Thymus (tissue), 11 donors: ENCODE data around the gene COX6A2. TPM values are rescaled to one million over a fixed set of nuclear protein-coding genes. Genes with fewer than 3 reads are reported as not detected.
A peak's percentile ranks its signal among the peaks of the same experiment; 100 is the strongest.

Experiments
- DNase-seq, 9 donors: peaks; one replicate each; pipeline ENCODE4 v3.0.0-alpha.2; 2013; ENCODE audit warnings: low spot score in 9 of 9, low read depth in 6 of 9, missing footprints in 1 of 9
- H3K27ac ChIP-seq, 2 donors: one replicate each; pipeline ENCODE4 v1.5.1; 2013; ENCODE audit warnings: control low read depth in 1 of 2, low read depth in 1 of 2, low read length in 1 of 2, mild to moderate bottlenecking in 1 of 2, moderate library complexity in 1 of 2
- H3K27me3 ChIP-seq, 2 donors: one replicate each; pipeline ENCODE4 v1.5.1; 2013; ENCODE audit warnings: low read length in 1 of 2; ENCODE audit not compliant: control insufficient read depth in 2 of 2, insufficient read depth in 1 of 2
- H3K36me3 ChIP-seq, 2 donors: one replicate each; pipeline ENCODE4 v1.5.1; 2013; ENCODE audit warnings: low read length in 1 of 2, mild to moderate bottlenecking in 1 of 2, moderate library complexity in 1 of 2; ENCODE audit not compliant: control insufficient read depth in 2 of 2, insufficient read depth in 2 of 2
- H3K4me1 ChIP-seq, 2 donors: one replicate each; pipeline ENCODE4 v1.5.1; 2013; ENCODE audit warnings: low read length in 2 of 2; ENCODE audit not compliant: control insufficient read depth in 2 of 2, insufficient read depth in 2 of 2
- H3K4me3 ChIP-seq, 2 donors: one replicate each; pipeline ENCODE4 v1.5.1; 2013; ENCODE audit warnings: low read length in 2 of 2, control low read depth in 1 of 2, mild to moderate bottlenecking in 1 of 2
- H3K9me3 ChIP-seq, 2 donors: one replicate each; pipeline ENCODE4 v1.5.1; 2013; ENCODE audit warnings: low read length in 1 of 2, mild to moderate bottlenecking in 1 of 2; ENCODE audit not compliant: control insufficient read depth in 2 of 2, insufficient read depth in 1 of 2
- WGBS: extraction: QIAGEN DNeasy Blood & Tissue Kit; methylation state at CpG from one replicate; pipeline ENCODE4 v1.1.7; 2013; 5-methylcytosine and 5-hydroxymethylcytosine counted together
- polyA plus RNA-seq: library from polyadenylated mRNA; stranded (reverse); fragments of 200-250 nt; gene quantifications from one replicate; pipeline ENCODE4 v1.2.3, GENCODE V29; 2013
- total RNA-seq: library from RNA; stranded (reverse); fragments of 120-200 nt; gene quantifications from one replicate; pipeline ENCODE4 v1.2.4, GENCODE V29; 2013
- donor health status: healthy.

The COX6A2 gene
- total and polyA plus RNA-seq, 2 donors, result 0.33 to 2.9 TPM

DNA sequence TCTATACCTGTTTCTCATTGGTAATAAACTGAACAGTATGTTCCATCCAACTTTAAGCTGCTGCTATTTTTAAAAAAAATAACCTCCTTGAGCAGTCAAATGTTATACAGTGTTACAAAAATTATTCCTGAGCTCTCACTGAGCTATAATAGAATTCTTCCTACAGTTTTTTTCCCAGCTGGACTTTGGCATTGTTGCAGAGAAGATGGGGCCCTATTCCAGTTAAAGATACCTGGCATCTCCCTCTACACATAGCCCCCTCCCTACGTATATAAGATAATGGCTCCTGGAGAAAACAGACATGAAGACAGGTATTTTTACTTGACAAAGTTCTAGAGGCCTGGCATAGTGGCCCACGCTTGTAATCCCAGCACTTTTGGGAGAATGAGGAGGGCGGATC lies 1.6 kb upstream of the COX6A2 start:
- H3K4me3 ChIP-seq, result no peak overlapping the region
- WGBS, result 96% methylated on average over 3 of the region's 3 CpGs
- no peaks in the 10 kb centered on the region for H3K36me3 ChIP-seq
- H3K27ac ChIP-seq, result no peak overlapping the region
- H3K4me1 ChIP-seq, result peaks cover 0 to 4% of the 10 kb centered on the region in 2 donors
- H3K27me3 ChIP-seq, result peaks cover 0 to 9% of the 10 kb centered on the region in 2 donors
- H3K9me3 ChIP-seq, result peaks cover 0 to 6% of the 10 kb centered on the region in 2 donors
- no peak for DNase-seq

DNA sequence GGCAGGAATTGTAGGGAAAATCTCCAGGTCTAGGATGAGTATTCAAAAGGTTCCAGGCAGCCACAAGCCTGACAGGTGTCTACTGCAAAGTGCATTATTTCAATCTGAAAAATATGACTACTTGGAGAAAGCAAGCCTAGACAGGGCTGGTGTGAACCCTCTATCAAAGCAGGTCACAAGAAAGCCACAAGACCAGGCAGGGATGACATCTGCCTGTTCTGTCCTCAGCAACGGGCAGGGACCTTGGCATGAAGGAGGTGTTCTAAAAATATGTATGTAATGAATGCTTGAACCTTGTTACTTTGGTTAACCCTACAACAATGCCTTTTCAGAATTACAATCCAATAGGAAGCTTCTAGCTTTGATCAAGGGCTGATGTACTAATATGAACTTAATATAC lies 1.2 kb upstream of the COX6A2 start:
- Histone ChIP-seq H3K36me3 (no peaks in the 10 kb centered on the region), H3K4me3 (no peak overlapping the region), H3K27ac (no peak overlapping the region), H3K9me3 (peaks cover 0 to 6% of the 10 kb centered on the region in 2 donors), H3K27me3 (peaks cover 0 to 9% of the 10 kb centered on the region in 2 donors), H3K4me1 (peaks cover 0 to 4% of the 10 kb centered on the region in 2 donors)
- no peak for DNase-seq
- WGBS, result 14% methylated on average over 1 of the region's 1 CpG

DNA sequence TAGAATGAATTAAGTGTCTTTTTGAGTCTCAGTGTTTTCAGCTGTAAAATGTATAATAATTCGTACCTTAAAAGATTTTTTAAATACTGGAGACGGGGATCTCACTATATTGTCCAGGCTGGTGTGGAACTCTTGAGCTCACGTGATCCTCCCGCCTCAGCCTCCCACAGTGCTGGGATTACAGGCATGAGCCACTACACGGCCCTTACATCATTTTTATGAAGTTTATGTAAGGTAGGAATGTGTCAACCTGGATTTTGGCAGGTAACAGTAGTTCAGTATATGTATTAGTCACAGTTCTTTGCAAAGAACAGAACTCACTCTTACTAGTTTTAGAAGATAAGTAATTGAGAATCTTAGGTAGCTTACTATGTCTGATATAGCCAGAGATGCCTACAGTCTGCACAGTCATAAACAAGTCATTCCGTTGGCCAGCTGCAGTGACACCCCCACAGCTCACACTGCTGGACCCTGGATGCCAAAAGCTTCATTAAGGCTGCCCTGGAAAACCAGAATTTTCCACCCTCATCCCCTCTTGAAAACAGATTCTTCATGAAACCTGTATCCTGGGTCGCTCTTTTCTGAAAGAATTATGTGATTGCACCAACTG lies 583 bp upstream of the COX6A2 start:
- H3K4me3 ChIP-seq, result no peak overlapping the region
- DNase-seq, result no peak
- H3K4me1 ChIP-seq, result peaks cover 0 to 4% of the 10 kb centered on the region in 2 donors
- H3K36me3 ChIP-seq, result no peaks in the 10 kb centered on the region
- peaks cover 0 to 9% of the 10 kb centered on the region in 2 donors for H3K27me3 ChIP-seq
- H3K9me3 ChIP-seq, result peaks cover 0 to 6% of the 10 kb centered on the region in 2 donors
- H3K27ac ChIP-seq, result no peak overlapping the region
- 95% methylated on average over 7 of the region's 7 CpGs for WGBS

DNA sequence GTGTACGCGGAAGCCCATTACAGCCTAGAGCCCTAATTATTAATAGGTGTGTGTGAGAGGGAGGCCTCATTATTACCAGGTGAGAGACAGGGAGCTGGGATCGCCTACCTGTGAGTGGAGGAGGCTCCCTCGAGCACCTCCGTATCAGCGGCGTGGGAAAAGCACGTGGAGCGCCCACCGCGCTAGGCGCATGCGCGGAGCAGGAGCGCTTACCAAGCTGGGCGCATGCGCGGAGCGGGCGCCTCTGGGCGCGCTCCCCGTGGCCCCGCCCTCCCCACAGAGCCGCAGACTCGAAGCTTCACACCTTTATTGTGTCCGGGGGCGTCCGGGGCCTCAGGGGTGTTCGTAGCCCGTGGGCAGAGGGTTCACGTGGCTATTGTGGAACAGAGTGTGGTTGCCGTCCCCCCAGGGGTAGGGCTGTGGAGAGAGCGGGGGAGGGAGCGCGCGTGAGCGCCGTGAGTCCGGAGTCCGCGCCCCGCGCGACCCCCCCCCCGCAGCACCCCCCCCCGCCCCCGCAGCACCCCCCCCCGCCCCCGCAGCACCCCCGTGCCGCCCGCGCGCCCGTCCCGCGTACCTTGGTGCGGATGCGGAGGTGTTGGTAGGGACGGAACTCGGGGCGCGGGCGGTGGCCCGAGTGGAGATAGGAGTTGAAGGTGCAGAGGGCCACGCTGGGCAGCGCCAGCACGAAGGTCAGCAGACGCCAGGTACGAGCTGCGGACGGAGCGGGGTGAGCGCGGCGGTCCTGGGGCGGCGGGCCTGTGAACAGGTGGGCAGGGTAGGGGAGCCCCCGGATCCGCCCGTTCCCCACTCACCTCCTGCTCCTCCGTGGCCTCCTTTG lies 500 bp downstream of the COX6A2 start:
- peaks cover 0 to 4% of the 10 kb centered on the region in 2 donors for H3K4me1 ChIP-seq
- peak in 4 of 9 donors; percentile 13 to 39 (median 35) for DNase-seq
- H3K27ac ChIP-seq, result no peak overlapping the region
- peaks cover 0 to 9% of the 10 kb centered on the region in 2 donors for H3K27me3 ChIP-seq
- WGBS, result 50% methylated on average over 69 of the region's 83 CpGs
- peaks cover 0 to 6% of the 10 kb centered on the region in 2 donors for H3K9me3 ChIP-seq
- no peaks in the 10 kb centered on the region for H3K36me3 ChIP-seq
- peak overlapping the region in 1 of 2 donors; percentile 26 for H3K4me3 ChIP-seq

DNA sequence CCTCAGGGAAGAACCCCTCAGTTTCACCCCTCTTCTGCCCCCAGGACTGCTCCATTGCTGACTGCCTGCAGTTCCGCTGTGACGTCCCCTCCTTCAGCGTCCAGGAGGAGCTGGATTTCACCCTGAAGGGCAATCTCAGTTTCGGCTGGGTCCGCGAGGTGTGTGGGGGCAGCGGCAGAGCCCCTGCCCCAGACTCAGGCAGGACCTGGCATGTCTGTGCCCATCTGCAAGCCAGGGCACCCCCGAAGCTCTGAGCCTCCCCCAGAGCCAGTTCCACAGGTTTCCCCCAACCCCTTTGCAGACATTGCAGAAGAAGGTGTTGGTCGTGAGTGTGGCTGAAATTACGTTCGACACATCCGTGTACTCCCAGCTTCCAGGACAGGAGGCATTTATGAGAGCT lies 4.4 kb downstream of the COX6A2 start:
- 92% methylated on average over 12 of the region's 12 CpGs for WGBS
- Histone ChIP-seq H3K9me3 (peaks cover 0 to 6% of the 10 kb centered on the region in 2 donors), H3K36me3 (no peaks in the 10 kb centered on the region), H3K4me3 (no peak overlapping the region), H3K4me1 (peaks cover 0 to 4% of the 10 kb centered on the region in 2 donors), H3K27me3 (peaks cover 0 to 9% of the 10 kb centered on the region in 2 donors), H3K27ac (no peak overlapping the region)
- DNase-seq, result no peak

DNA sequence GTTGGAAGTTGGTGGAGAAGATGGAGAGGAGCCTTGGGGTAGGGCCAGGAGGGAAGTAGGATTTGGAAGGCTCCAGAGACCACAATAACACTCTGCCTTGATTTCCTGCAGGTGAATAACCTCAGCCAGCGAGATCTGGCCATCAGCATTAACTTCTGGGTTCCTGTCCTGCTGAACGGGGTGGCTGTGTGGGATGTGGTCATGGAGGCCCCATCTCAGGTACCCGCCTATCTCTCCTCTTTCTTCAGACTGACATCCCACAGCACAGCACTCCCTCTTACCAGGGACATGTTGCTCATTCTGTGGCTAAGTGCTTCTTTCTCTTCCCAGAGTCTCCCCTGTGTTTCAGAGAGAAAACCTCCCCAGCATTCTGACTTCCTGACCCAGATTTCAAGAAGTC lies 4.9 kb downstream of the COX6A2 start:
- 54% methylated on average over 3 of the region's 3 CpGs for WGBS
- Histone ChIP-seq H3K4me3 (no peak overlapping the region), H3K4me1 (peaks cover 0 to 4% of the 10 kb centered on the region in 2 donors), H3K27ac (no peak overlapping the region), H3K9me3 (peaks cover 0 to 6% of the 10 kb centered on the region in 2 donors), H3K36me3 (no peaks in the 10 kb centered on the region), H3K27me3 (peaks cover 0 to 9% of the 10 kb centered on the region in 2 donors)
- DNase-seq, result no peak

DNA sequence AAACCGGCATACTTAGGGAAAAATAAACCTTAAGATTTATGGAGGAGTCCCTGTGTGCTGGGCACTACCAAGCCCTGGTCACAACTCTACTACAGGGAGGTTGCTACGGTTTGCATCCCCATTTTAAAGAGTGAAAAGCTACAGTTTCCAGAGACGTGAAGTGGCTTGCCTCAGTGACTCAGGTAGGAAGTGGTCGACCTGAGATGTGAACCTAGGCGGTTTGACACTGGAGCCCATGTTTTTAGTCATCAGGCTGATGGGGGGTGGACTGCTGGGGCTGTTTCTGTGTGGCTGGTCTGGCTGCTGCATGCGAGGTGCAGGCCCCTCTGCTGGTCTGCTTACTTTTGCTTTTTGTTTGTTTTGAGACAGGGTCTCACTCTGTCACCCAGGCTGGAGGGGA lies 6.6 kb downstream of the COX6A2 start:
- Histone ChIP-seq H3K27me3 (no peaks in the 10 kb centered on the region), H3K4me1 (no peaks in the 10 kb centered on the region), H3K36me3 (no peaks in the 10 kb centered on the region), H3K9me3 (no peaks in the 10 kb centered on the region), H3K27ac (no peak overlapping the region), H3K4me3 (no peak overlapping the region)
- 80% methylated on average over 6 of the region's 6 CpGs for WGBS
- no peak for DNase-seq

DNA sequence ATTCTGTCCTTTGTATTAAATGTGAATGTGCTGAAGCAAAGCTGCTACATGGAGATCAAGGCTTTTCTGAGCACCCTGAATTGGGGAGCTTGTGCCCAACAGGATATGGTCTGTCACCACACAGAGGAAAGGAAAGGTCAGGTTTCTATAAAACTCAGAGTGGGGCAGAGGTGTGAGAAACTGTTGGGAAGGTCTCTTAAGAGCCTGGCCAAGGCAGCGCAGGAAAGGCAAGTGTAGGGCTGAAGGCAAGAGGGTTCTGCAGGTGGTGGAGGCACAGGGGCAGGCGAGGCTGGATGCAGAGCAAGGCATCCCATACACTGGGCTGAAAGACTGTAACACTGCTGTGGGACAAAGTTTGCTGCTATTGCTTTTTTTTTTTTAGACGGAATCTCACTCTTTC lies 8.1 kb downstream of the COX6A2 start:
- WGBS, result 80% methylated on average over 3 of the region's 3 CpGs
- Histone ChIP-seq H3K9me3 (no peaks in the 10 kb centered on the region), H3K27me3 (no peaks in the 10 kb centered on the region), H3K4me3 (no peak overlapping the region), H3K36me3 (no peaks in the 10 kb centered on the region), H3K27ac (no peak overlapping the region), H3K4me1 (no peaks in the 10 kb centered on the region)
- DNase-seq, result no peak

DNA sequence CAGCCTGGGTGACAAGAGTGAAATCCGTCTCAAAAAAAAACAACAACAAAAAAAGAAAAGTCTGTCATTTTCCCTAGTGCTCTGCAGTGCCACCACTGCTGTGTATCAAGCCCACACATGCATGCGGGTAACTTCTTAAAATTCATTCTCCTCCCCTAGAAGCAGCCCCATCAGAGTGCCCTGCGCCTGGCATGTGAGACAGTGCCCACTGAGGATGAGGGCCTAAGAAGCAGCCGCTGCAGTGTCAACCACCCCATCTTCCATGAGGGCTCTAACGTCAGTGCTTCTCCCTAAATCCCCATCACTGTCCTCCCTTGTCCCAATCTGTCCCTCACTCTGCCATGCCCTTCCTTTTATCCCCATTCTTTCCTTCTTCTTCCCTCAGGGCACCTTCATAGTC lies 10.2 kb downstream of the COX6A2 start:
- Histone ChIP-seq H3K27ac (no peak overlapping the region), H3K9me3 (no peaks in the 10 kb centered on the region), H3K4me1 (no peaks in the 10 kb centered on the region), H3K36me3 (no peaks in the 10 kb centered on the region), H3K27me3 (no peaks in the 10 kb centered on the region), H3K4me3 (no peak overlapping the region)
- DNase-seq, result no peak
- 99% methylated on average over 5 of the region's 5 CpGs for WGBS
